ENCODE results near the gene TOM1L2.

TOM1L2 gene

GRCh38 chr17:17795946-17796786 is 176.0 kb downstream of the TOM1L2 start:
- H3K4me3 ChIP-seq (ENCODE audit: low read depth in 1 of 2, low read length in 2 of 2): no peak overlapping the region
- H3K79me2 ChIP-seq (ENCODE audit: insufficient read depth, low read length): peaks cover 28% of the 10 kb centered on the region
- H3K27me3 ChIP-seq (ENCODE audit: insufficient read depth, low read length, poor library complexity): no peaks in the 10 kb centered on the region
- no peak for TF ChIP-seq EZH2 (IDR thresholded peaks at IDR 0.05; ENCODE audit: borderline replicate concordance, low read depth, low read length, severe bottlenecking)
- TF ChIP-seq CTCF (IDR thresholded peaks at IDR 0.05; ENCODE audit: borderline replicate concordance, extremely low read depth, low read length, poor library complexity, severe bottlenecking): no peak
- no peak overlapping the region for H3K27ac ChIP-seq (ENCODE audit: low read length)
- no peak for ATAC-seq (ENCODE audit: insufficient read depth, low read depth)
- no peak overlapping the region for H3K4me2 ChIP-seq (ENCODE audit: insufficient read depth, low read length)
- H3K36me3 ChIP-seq (ENCODE audit: insufficient read depth, low read length): peaks cover 86% of the 10 kb centered on the region
- DNase-seq: no peak
- H4K20me1 ChIP-seq (ENCODE audit: insufficient read depth, low read length): peaks cover 83% of the 10 kb centered on the region
- no peak overlapping the region for H2AFZ ChIP-seq (ENCODE audit: low read depth, low read length)
- no peaks in the 10 kb centered on the region for H3K4me1 ChIP-seq (ENCODE audit: insufficient read depth, low read length)
- no peak overlapping the region for H3K9ac ChIP-seq (ENCODE audit: low read depth, low read length)
- H3K9me3 ChIP-seq (ENCODE audit: insufficient read depth, low read length, severe bottlenecking): no peaks in the 10 kb centered on the region

GRCh38 chr17:17795296-17795695 is 176.9 kb downstream of the TOM1L2 start:
- H3K9ac ChIP-seq (ENCODE audit: low read depth, low read length): no peak overlapping the region
- no peak overlapping the region for H2AFZ ChIP-seq (ENCODE audit: low read depth, low read length)
- no peak overlapping the region for H3K4me3 ChIP-seq (ENCODE audit: low read depth in 1 of 2, low read length in 2 of 2)
- peaks cover 77% of the 10 kb centered on the region for H3K36me3 ChIP-seq (ENCODE audit: insufficient read depth, low read length)
- H3K79me2 ChIP-seq (ENCODE audit: insufficient read depth, low read length): peaks cover 34% of the 10 kb centered on the region
- no peaks in the 10 kb centered on the region for H3K27me3 ChIP-seq (ENCODE audit: insufficient read depth, low read length, poor library complexity)
- H4K20me1 ChIP-seq (ENCODE audit: insufficient read depth, low read length): peaks cover 84% of the 10 kb centered on the region
- H3K27ac ChIP-seq (ENCODE audit: low read length): no peak overlapping the region
- no peak for TF ChIP-seq CTCF (IDR thresholded peaks at IDR 0.05; ENCODE audit: borderline replicate concordance, extremely low read depth, low read length, poor library complexity, severe bottlenecking)
- no peak for TF ChIP-seq EZH2 (IDR thresholded peaks at IDR 0.05; ENCODE audit: borderline replicate concordance, low read depth, low read length, severe bottlenecking)
- H3K4me1 ChIP-seq (ENCODE audit: insufficient read depth, low read length): no peaks in the 10 kb centered on the region
- DNase-seq (no peak), ATAC-seq (ENCODE audit: insufficient read depth, low read depth) (no peak)
- H3K4me2 ChIP-seq (ENCODE audit: insufficient read depth, low read length): no peak overlapping the region
- H3K9me3 ChIP-seq (ENCODE audit: insufficient read depth, low read length, severe bottlenecking): no peaks in the 10 kb centered on the region

GRCh38 chr17:17794382-17794781 is 177.8 kb downstream of the TOM1L2 start:
- H3K27ac ChIP-seq (ENCODE audit: low read length): no peak overlapping the region
- DNase-seq (no peak), ATAC-seq (ENCODE audit: insufficient read depth, low read depth) (no peak)
- no peaks in the 10 kb centered on the region for H3K4me1 ChIP-seq (ENCODE audit: insufficient read depth, low read length)
- H3K9me3 ChIP-seq (ENCODE audit: insufficient read depth, low read length, severe bottlenecking): no peaks in the 10 kb centered on the region
- no peak overlapping the region for H2AFZ ChIP-seq (ENCODE audit: low read depth, low read length)
- peaks cover 44% of the 10 kb centered on the region for H3K79me2 ChIP-seq (ENCODE audit: insufficient read depth, low read length)
- no peak overlapping the region for H3K9ac ChIP-seq (ENCODE audit: low read depth, low read length)
- H3K4me2 ChIP-seq (ENCODE audit: insufficient read depth, low read length): no peak overlapping the region
- no peak overlapping the region for H3K4me3 ChIP-seq (ENCODE audit: low read depth in 1 of 2, low read length in 2 of 2)
- peaks cover 69% of the 10 kb centered on the region for H3K36me3 ChIP-seq (ENCODE audit: insufficient read depth, low read length)
- H3K27me3 ChIP-seq (ENCODE audit: insufficient read depth, low read length, poor library complexity): no peaks in the 10 kb centered on the region
- peaks cover 88% of the 10 kb centered on the region for H4K20me1 ChIP-seq (ENCODE audit: insufficient read depth, low read length)
- TF ChIP-seq CTCF (IDR thresholded peaks at IDR 0.05; ENCODE audit: borderline replicate concordance, extremely low read depth, low read length, poor library complexity, severe bottlenecking) (no peak), EZH2 (IDR thresholded peaks at IDR 0.05; ENCODE audit: borderline replicate concordance, low read depth, low read length, severe bottlenecking) (no peak)
